ENCODE measurements around the gene NRN1.

NRN1 gene

GRCh38 chr6:6002005-6002847, 4.5 kb downstream of the NRN1 start:
- no peak for DNase-seq (ENCODE audit: low spot score)

- no peak for DNase-seq (ENCODE audit: low spot score)
Measured at GRCh38 chr6:6001443-6001842, 5.3 kb downstream of the NRN1 start.

- no peak for DNase-seq (ENCODE audit: low spot score)
Measured at GRCh38 chr6:5999688-6000608, 6.8 kb downstream of the NRN1 start.

- DNase-seq (ENCODE audit: low spot score): peak; percentile 81
Measured at GRCh38 chr6:5998711-5999687, 7.7 kb downstream of the NRN1 start.

GRCh38 chr6:5998236-5998635, 8.5 kb downstream of the NRN1 start:
- DNase-seq (ENCODE audit: low spot score): no peak

GRCh38 chr6:5997420-5997987, 9.2 kb downstream of the NRN1 start:
- DNase-seq (ENCODE audit: low spot score): peak; percentile 68

- DNase-seq (ENCODE audit: low spot score): peak; percentile 77
Measured at GRCh38 chr6:5996714-5997419, 9.9 kb downstream of the NRN1 start.

GRCh38 chr6:5995949-5996713, 10.6 kb downstream of the NRN1 start:
- DNase-seq (ENCODE audit: low spot score): peak; percentile 95

GRCh38 chr6:5995658-5995948, 11.1 kb downstream of the NRN1 start:
- DNase-seq (ENCODE audit: low spot score): no peak

- DNase-seq (ENCODE audit: low spot score): no peak
Measured at GRCh38 chr6:5994999-5995657, 11.6 kb downstream of the NRN1 start.

GRCh38 chr6:5994234-5994998, 12.3 kb downstream of the NRN1 start:
- DNase-seq (ENCODE audit: low spot score): no peak

GRCh38 chr6:5992551-5993225, 14.0 kb downstream of the NRN1 start:
- no peak for DNase-seq (ENCODE audit: low spot score)

GRCh38 chr6:5990786-5991185, 15.9 kb downstream of the NRN1 start:
- no peak for DNase-seq (ENCODE audit: low spot score)

- peak; percentile 73 for DNase-seq (ENCODE audit: low spot score)
Measured at GRCh38 chr6:5989141-5989723, 17.5 kb downstream of the NRN1 start.

- DNase-seq (ENCODE audit: low spot score): no peak
Measured at GRCh38 chr6:5986861-5987260, 19.9 kb downstream of the NRN1 start.

GRCh38 chr6:5984150-5985089, 22.3 kb downstream of the NRN1 start:
- DNase-seq (ENCODE audit: low spot score): no peak

Measured in GM03348 (cell line).